ENCODE data around the gene PREX1.

DNA sequence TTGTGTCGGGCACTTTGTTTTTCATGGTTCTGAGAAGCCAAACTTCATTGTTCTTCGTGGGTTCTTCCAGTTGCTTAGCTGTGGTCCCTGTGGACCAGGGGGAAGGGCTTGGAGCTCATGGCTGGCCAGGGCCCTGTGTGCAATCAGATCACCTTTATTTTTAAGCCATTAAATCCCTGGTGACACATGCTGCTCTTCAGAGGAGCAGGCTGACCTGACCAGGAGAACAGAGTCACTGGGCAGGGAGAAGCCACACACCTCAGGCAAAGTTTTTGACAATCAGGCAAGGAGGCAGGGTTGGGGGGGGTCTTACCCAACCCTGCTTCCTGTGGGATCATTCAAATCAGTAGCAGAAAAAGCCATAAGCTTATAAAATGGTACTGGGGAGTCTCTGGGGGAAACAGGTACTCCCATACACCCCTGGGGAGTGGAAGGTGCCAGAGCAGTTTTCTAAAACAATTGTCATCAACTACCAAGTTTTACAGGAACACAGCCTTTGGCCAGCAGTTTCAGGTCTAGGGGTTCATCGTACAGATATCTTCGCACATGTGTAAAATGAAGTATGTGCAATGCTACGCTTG lies 37.0 kb upstream of the PREX1 start:
- TF ChIP-seq, protein P1, sequence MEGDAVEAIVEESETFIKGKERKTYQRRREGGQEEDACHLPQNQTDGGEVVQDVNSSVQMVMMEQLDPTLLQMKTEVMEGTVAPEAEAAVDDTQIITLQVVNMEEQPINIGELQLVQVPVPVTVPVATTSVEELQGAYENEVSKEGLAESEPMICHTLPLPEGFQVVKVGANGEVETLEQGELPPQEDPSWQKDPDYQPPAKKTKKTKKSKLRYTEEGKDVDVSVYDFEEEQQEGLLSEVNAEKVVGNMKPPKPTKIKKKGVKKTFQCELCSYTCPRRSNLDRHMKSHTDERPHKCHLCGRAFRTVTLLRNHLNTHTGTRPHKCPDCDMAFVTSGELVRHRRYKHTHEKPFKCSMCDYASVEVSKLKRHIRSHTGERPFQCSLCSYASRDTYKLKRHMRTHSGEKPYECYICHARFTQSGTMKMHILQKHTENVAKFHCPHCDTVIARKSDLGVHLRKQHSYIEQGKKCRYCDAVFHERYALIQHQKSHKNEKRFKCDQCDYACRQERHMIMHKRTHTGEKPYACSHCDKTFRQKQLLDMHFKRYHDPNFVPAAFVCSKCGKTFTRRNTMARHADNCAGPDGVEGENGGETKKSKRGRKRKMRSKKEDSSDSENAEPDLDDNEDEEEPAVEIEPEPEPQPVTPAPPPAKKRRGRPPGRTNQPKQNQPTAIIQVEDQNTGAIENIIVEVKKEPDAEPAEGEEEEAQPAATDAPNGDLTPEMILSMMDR (optimal IDR thresholded peaks at IDR 0.05 in 1 of 3, IDR thresholded peaks at IDR 0.05 in 1 of 3, conservative IDR thresholded peaks at IDR 0.05 in 1 of 3; ENCODE audit: extremely low read depth in 1 of 3, insufficient read depth in 2 of 3, low read length in 3 of 3) = no peak
- no peak for TF ChIP-seq EZH2 (IDR thresholded peaks at IDR 0.05; ENCODE audit: low read length)
